H1 (cell line): ENCODE results near the gene PGF. TPM values are rescaled to one million over a fixed set of nuclear protein-coding genes. Genes with fewer than 3 reads are reported as not detected.

Experiments used
- CTCF ChIA-PET: fragments of 300-600 bp; sonication (Branson Sonifier 250); formaldehyde crosslinking; loops from one replicate; lab custom pipeline; 2021; ENCODE audit not compliant: partially characterized antibody; lab: Charles Lee
- POLR2A ChIA-PET: fragments of 300-600 bp; sonication (Branson Sonifier 250); formaldehyde crosslinking; loops from one replicate; lab custom pipeline; 2021; ENCODE audit warnings: inconsistent platforms; ENCODE audit not compliant: partially characterized antibody; lab: Charles Lee
- DNase-seq, 2 experiments: peaks; one replicate each; pipeline versions ENCODE4 v3.0.0 to v3.0.0-alpha.2; 2010 to 2022; ENCODE audit warnings: low spot score in 2 of 2, low read depth in 1 of 2, mixed read lengths in 1 of 2
- FAIRE-seq: peaks from 2 replicates; lab custom pipeline; 2011; peaks lifted over from hg19 to GRCh38; lab: Jason Lieb, UNC
- H2AFZ ChIP-seq: 2 replicates; pipeline ENCODE4 v1.8.1; 2012; ENCODE audit warnings: low read length, inconsistent platforms
- H2AK5ac ChIP-seq: 2 replicates; pipeline ENCODE4 v1.6.1; 2013; ENCODE audit warnings: low read depth, low read length
- H2BK120ac ChIP-seq: replicated peaks from 2 replicates; pipeline ENCODE3; 2013; ENCODE audit warnings: low read depth, low read length, inconsistent platforms
- H2BK12ac ChIP-seq: 2 replicates; pipeline ENCODE4 v1.6.1; 2013; ENCODE audit warnings: low read depth, low read length
- H2BK15ac ChIP-seq: 2 replicates; pipeline ENCODE4 v1.6.1; 2013; ENCODE audit warnings: low read length
- H2BK20ac ChIP-seq: 2 replicates; pipeline ENCODE4 v1.6.1; 2013; ENCODE audit warnings: low read length
- H2BK5ac ChIP-seq: 2 replicates; pipeline ENCODE4 v1.6.1; 2013; ENCODE audit warnings: low read depth, low read length
- H3K14ac ChIP-seq: 2 replicates; pipeline ENCODE4 v1.6.1; 2013; ENCODE audit warnings: inconsistent platforms; ENCODE audit not compliant: insufficient read length
- H3K18ac ChIP-seq: 2 replicates; pipeline ENCODE4 v1.6.1; 2013; ENCODE audit warnings: low read length; ENCODE audit errors: extremely low read depth
- H3K23ac ChIP-seq: 2 replicates; pipeline ENCODE4 v1.6.1; 2013; ENCODE audit warnings: inconsistent platforms; ENCODE audit not compliant: insufficient read length
- H3K23me2 ChIP-seq: 2 replicates; pipeline ENCODE4 v1.6.1; 2013; ENCODE audit warnings: low read depth, low read length
- H3K27ac ChIP-seq: 2 replicates; pipeline ENCODE4 v1.6.1; 2011; ENCODE audit warnings: low read depth, low read length, inconsistent platforms
- H3K27me3 ChIP-seq, 4 experiments: replicated peaks in 1 of 4; 1 replicate in 1 of 4; 2 replicates in 3 of 4; pipeline versions ENCODE4 v1.6.1 to v1.8.1; 2011 to 2013; ENCODE audit warnings: low read length in 3 of 4, mild to moderate bottlenecking in 3 of 4, inconsistent platforms in 2 of 4, mixed read lengths in 2 of 4, moderate library complexity in 1 of 4; ENCODE audit not compliant: control insufficient read depth in 3 of 4, insufficient read depth in 3 of 4; ENCODE audit errors: extremely low read depth in 1 of 4
- H3K36me3 ChIP-seq, 4 experiments: 2 replicates each; pipeline versions ENCODE4 v1.6.1 to v1.8.1; 2011 to 2013; ENCODE audit warnings: mild to moderate bottlenecking in 4 of 4, low read length in 3 of 4, moderate library complexity in 2 of 4, control low read depth in 1 of 4, inconsistent platforms in 1 of 4; ENCODE audit not compliant: insufficient read depth in 4 of 4, control insufficient read depth in 2 of 4
- H3K4ac ChIP-seq: replicated peaks from 2 replicates; pipeline ENCODE3; 2013; ENCODE audit warnings: low read length, low read depth, mixed read lengths, inconsistent platforms; ENCODE audit not compliant: insufficient read length
- H3K4me1 ChIP-seq, 4 experiments: replicated peaks in 1 of 4; 1 replicate in 1 of 4; 2 replicates in 3 of 4; pipeline versions ENCODE4 v1.6.1 to v1.8.1; 2011 to 2013; ENCODE audit warnings: low read length in 3 of 4, inconsistent platforms in 2 of 4, mixed read lengths in 1 of 4; ENCODE audit not compliant: insufficient read depth in 4 of 4, control insufficient read depth in 3 of 4
- H3K4me2 ChIP-seq, 2 experiments: 2 replicates each; pipeline versions ENCODE4 v1.6.1 to v1.8.1; 2011 to 2013; ENCODE audit warnings: low read depth in 2 of 2, low read length in 2 of 2, control low read depth in 1 of 2, inconsistent platforms in 1 of 2, mild to moderate bottlenecking in 1 of 2; ENCODE audit not compliant: insufficient read depth in 1 of 2
- H3K4me3 ChIP-seq, 4 experiments: fragments of 200-600, 300-600 bp in 1 of 4; sonication (generic), shearing (Covaris generic), sonication (Bioruptor Twin) in 1 of 4; 2 replicates each; pipeline versions ENCODE4 v1.5.1 to v1.8.1; 2011 to 2016; ENCODE audit warnings: low read length in 4 of 4, low read depth in 3 of 4, control low read depth in 2 of 4, inconsistent platforms in 2 of 4, mild to moderate bottlenecking in 2 of 4, mixed read lengths in 1 of 4, moderate library complexity in 1 of 4; ENCODE audit not compliant: insufficient read depth in 2 of 4; ENCODE audit errors: extremely low read depth in 1 of 4
- H3K56ac ChIP-seq: replicated peaks from 2 replicates; pipeline ENCODE3; 2013; ENCODE audit warnings: low read depth, mild to moderate bottlenecking, mixed read lengths, low read length, inconsistent platforms; ENCODE audit not compliant: insufficient read length
- H3K79me1 ChIP-seq: 2 replicates; pipeline ENCODE4 v1.6.1; 2013; ENCODE audit warnings: low read depth, low read length, control low read depth
- H3K79me2 ChIP-seq, 2 experiments: 2 replicates each; pipeline versions ENCODE4 v1.6.1 to v1.8.1; 2012 to 2013; ENCODE audit warnings: low read length in 2 of 2, mild to moderate bottlenecking in 2 of 2, inconsistent platforms in 1 of 2; ENCODE audit not compliant: insufficient read depth in 2 of 2, control insufficient read depth in 1 of 2
- H3K9ac ChIP-seq, 4 experiments: replicated peaks in 1 of 4; 1 replicate in 1 of 4; 2 replicates in 3 of 4; pipeline versions ENCODE4 v1.6.1 to v1.8.1; 2011 to 2013; ENCODE audit warnings: low read depth in 3 of 4, low read length in 3 of 4, control low read depth in 2 of 4, mild to moderate bottlenecking in 2 of 4, moderate library complexity in 2 of 4, inconsistent platforms in 1 of 4; ENCODE audit errors: extremely low read depth in 1 of 4
- H3K9me3 ChIP-seq, 2 experiments: 2 replicates each; pipeline versions ENCODE4 v1.6.1 to v1.8.1; 2012 to 2013; ENCODE audit warnings: mild to moderate bottlenecking in 2 of 2, moderate library complexity in 2 of 2, control low read depth in 1 of 2, inconsistent platforms in 1 of 2, low read depth in 1 of 2, low read length in 1 of 2, mixed read lengths in 1 of 2; ENCODE audit not compliant: insufficient read depth in 2 of 2
- H4K20me1 ChIP-seq, 2 experiments: replicated peaks in 1 of 2; 2 replicates each; pipeline versions ENCODE3 to v1.8.1; 2011 to 2013; ENCODE audit warnings: inconsistent platforms in 2 of 2, low read length in 2 of 2, mild to moderate bottlenecking in 1 of 2; ENCODE audit not compliant: insufficient read depth in 2 of 2, control insufficient read depth in 1 of 2
- H4K5ac ChIP-seq: 2 replicates; pipeline ENCODE4 v1.6.1; 2013; ENCODE audit warnings: low read length, low read depth, mixed read lengths, inconsistent platforms; ENCODE audit not compliant: insufficient read length
- H4K8ac ChIP-seq: 2 replicates; pipeline ENCODE4 v1.8.0; 2013; ENCODE audit warnings: mild to moderate bottlenecking, moderate library complexity, low read length, inconsistent platforms; ENCODE audit not compliant: insufficient read depth; ENCODE audit errors: extremely low read depth
- H4K91ac ChIP-seq: replicated peaks from 2 replicates; pipeline ENCODE3; 2013; ENCODE audit warnings: low read length, mixed read lengths, inconsistent platforms; ENCODE audit not compliant: insufficient read length
- BCL11A ChIP-seq, 2 experiments: IDR thresholded peaks; one replicate each; pipeline ENCODE4 v1.6.1; 2011; ENCODE audit warnings: low read depth in 2 of 2, low read length in 2 of 2, mild to moderate bottlenecking in 2 of 2
- BRCA1 ChIP-seq: IDR thresholded peaks from 2 replicates; pipeline ENCODE4 v1.6.1; 2012; ENCODE audit warnings: low read depth, low read length, improper control_type of control experiment
- HDAC6 ChIP-seq: IDR thresholded peaks from one replicate; pipeline ENCODE4 v1.7.1; 2012; ENCODE audit warnings: low read depth, mild to moderate bottlenecking, inconsistent platforms, low read length, moderate library complexity
- JUND ChIP-seq: IDR thresholded peaks from 2 replicates; pipeline ENCODE4 v1.6.1; 2011; ENCODE audit warnings: mild to moderate bottlenecking, improper control_type of control experiment, low read length
- RBBP5 ChIP-seq: IDR thresholded peaks from 2 replicates; pipeline ENCODE4 v1.7.1; 2012; ENCODE audit warnings: low read depth, mild to moderate bottlenecking, inconsistent platforms, low read length, moderate library complexity, borderline replicate concordance
- TAF7 ChIP-seq: optimal IDR thresholded peaks from 2 replicates; pipeline ENCODE3; 2011; ENCODE audit warnings: low read depth, mild to moderate bottlenecking, inconsistent platforms, low read length, moderate library complexity, borderline replicate concordance
- WGBS, 2 experiments: shearing (Covaris generic) in 1 of 2; methylation state at CpG; one replicate each; pipeline versions ENCODE4 v1.1.6 to v1.1.7; 2013 to 2015; ENCODE audit warnings: low lambda C conversion rate in 2 of 2, mixed read lengths in 2 of 2, inconsistent platforms in 1 of 2, low coverage in 1 of 2, missing lambda C conversion rate in 1 of 2; ENCODE audit not compliant: insufficient replicate concordance in 2 of 2, insufficient coverage in 1 of 2, insufficient read length in 1 of 2; ENCODE audit errors: extremely low coverage in 1 of 2, missing lambda C conversion rate in 1 of 2; 5-methylcytosine and 5-hydroxymethylcytosine counted together
- polyA plus RNA-seq, 7 experiments: library from polyadenylated mRNA; depleted of rRNA in 3 of 7; stranded (reverse) in 5 of 7; unstranded in 2 of 7; fragments of >200 nt in 5 of 7; fragments of 200-250 nt in 2 of 7; gene quantifications; 1 replicate in 5 of 7; 2 replicates in 1 of 7; 4 replicates in 1 of 7; pipeline versions ENCODE4 v1.2.1 to v1.2.3, GENCODE V29; 2011 to 2013; ENCODE audit warnings: missing spikeins in 2 of 7, mixed read lengths in 2 of 7
- total RNA-seq: library from RNA; stranded (reverse); fragmentation: NEBNext Ultra II Directional; extraction: Animal tissue kit (Norgen Biotek cat#: 25700); gene quantifications from 2 replicates; pipeline ENCODE4 v1.2.1, GENCODE V29; 2021

The PGF gene
- total and polyA plus RNA-seq, 2 of the 8 experiments (the other 6 are each of a cell fraction or from before 2014, with no cell fraction given) = 2.1 to 4.1 TPM

DNA sequence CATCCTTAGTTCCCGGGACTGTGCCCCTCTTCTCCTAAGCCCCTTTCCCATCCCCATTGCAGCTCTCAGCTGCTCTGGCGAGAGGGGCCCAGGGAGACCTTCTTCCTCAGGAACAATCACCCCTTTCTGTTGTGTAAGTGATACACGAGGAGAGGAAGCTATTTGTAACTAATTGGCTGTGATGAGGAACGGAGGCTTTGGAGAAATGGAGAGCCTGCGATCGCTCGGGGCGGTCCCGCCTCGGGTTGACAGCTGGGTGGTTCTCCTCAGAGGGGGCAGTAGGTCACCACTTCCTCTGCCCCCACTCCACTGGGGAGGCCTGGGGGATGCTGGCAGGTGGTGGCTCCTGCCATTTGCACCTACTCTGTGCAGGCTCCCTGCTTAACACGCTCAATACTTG is 6.6 kb upstream of the PGF start:
- H3K27ac ChIP-seq = no peak overlapping the region
- no peaks in the 10 kb centered on the region for H3K9me3 ChIP-seq
- no peak overlapping the region for H3K14ac ChIP-seq
- H4K91ac ChIP-seq = no peak overlapping the region
- H2BK5ac ChIP-seq = no peak overlapping the region
- H2BK20ac ChIP-seq = no peak overlapping the region
- H3K9ac ChIP-seq = no peak overlapping the region
- no peak overlapping the region for H3K4me2 ChIP-seq
- H3K18ac ChIP-seq = no peak overlapping the region
- ChIA-PET CTCF (interaction anchor here (0.9 to 11.8 kb wide), 8 partner anchors 9 to 127 kb away, joined by 3 to 146 read pairs (median 6); no protein-coding TSS in a partner anchor), POLR2A (interaction anchor here (1.0 to 3.6 kb wide), 4 partner anchors 7 to 40 kb away, joined by 3 to 16 read pairs (median 4); partner anchors contain the start of genes PGF and RPS6KL1)
- H3K79me2 ChIP-seq = no peaks in the 10 kb centered on the region
- no peak overlapping the region for H2AK5ac ChIP-seq
- H3K79me1 ChIP-seq = no peaks in the 10 kb centered on the region
- no peak overlapping the region for H2BK15ac ChIP-seq
- FAIRE-seq = no peak
- H3K56ac ChIP-seq = no peak overlapping the region
- no peak overlapping the region for H3K4me3 ChIP-seq
- H3K4me1 ChIP-seq = peaks cover 0 to 6% (median 0%) of the 10 kb centered on the region in 4 experiments; a peak in 3 of 7 replicates
- H4K20me1 ChIP-seq = no peaks in the 10 kb centered on the region
- DNase-seq = no peak
- H3K23ac ChIP-seq = no peak overlapping the region
- no peak overlapping the region for H4K8ac ChIP-seq
- no peak overlapping the region for H4K5ac ChIP-seq
- H2AFZ ChIP-seq = no peak overlapping the region; the same call in 1 of the 2 replicates
- 85% methylated on average over 11 of the region's 11 CpGs; no CpG with 5 or more reads in 1 of the 2 experiments for WGBS, 2 experiments
- no peaks in the 10 kb centered on the region for H3K27me3 ChIP-seq
- no peak overlapping the region for H2BK120ac ChIP-seq
- no peaks in the 10 kb centered on the region for H3K36me3 ChIP-seq
- H2BK12ac ChIP-seq = no peak overlapping the region
- H3K23me2 ChIP-seq = no peaks in the 10 kb centered on the region
- no peak overlapping the region for H3K4ac ChIP-seq
- TF ChIP-seq HDAC6 (no peak), BCL11A (IDR thresholded peaks at IDR 0.05; ENCODE audit: low read depth in 2 of 2, low read length in 2 of 2) (no peak), RBBP5 (no peak), BRCA1 (no peak), TAF7 (no peak), JUND (no peak)
